ENCODE data around the gene BCL2L1.

BCL2L1 gene

DNA sequence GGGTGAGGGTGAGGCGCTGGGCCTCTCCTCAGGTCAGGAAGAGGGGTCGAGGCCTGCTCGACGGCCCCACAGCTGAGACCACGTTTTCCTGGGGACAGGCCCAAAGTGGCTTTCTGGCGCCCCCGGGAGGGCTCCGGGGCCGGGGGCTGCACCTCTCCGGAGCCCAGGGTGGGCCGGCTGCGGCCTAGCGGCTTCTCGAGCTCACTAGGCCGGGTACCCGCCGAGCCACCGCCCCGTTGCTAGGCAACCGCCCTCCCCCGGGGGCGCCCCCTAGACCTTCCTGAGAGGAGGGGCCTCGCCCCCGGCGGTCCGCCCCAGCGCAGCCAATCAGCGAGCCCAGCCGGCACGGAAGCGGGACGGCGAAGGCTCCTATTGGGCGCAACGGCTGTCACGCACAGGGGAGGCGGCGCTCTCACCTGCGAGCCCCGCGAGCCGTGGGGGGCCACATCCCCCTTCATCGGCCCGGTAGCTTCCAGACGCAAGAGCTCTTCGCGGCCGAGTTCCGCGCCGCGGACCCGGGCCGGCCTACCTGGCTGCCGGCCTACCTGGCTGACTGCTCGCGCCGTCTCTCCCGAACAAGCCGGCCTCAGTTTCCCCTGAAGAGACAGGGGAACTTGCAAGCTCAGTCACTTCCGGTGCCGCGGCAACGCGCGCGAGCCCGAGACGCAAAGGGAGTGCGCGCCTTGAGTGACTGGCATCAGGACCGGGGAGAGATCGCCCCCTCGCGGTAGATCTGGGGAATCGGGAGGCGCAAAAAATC is 831 bp upstream of the BCL2L1 start:
- DNase-seq = peak; percentile 98

DNA sequence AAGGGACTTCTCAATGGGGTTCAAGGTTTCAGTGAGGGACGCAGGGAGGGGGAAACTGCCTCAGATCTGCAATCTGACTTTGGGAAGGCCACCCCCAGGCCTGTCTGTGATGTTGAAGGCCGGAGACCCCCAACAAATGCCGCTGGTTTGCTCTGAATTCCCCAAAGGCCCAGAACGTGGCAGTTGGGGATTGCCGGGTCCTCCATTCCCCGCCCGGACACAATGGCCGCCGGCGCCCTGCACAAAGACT is 326 bp upstream of the BCL2L1 start:
- DNase-seq = no peak

DNA sequence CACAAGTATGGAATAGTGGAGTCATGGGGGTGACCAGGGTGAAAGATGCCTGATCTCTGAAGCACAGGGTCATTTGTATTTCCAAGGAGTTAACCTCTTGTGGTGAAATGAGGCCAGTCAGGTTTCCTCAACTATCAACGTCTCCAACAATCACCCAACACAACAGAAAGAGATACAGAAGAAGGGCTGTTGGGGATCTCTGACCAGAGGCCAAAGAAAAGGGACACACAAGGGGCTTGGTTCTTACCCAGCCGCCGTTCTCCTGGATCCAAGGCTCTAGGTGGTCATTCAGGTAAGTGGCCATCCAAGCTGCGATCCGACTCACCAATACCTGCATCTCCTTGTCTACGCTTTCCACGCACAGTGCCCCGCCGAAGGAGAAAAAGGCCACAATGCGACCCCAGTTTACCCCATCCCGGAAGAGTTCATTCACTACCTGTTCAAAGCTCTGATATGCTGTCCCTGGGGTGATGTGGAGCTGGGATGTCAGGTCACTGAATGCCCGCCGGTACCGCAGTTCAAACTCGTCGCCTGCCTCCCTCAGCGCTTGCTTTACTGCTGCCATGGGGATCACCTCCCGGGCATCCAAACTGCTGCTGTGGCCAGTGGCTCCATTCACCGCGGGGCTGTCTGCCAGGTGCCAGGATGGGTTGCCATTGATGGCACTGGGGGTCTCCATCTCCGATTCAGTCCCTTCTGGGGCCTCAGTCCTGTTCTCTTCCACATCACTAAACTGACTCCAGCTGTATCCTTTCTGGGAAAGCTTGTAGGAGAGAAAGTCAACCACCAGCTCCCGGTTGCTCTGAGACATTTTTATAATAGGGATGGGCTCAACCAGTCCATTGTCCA is 1.0 kb downstream of the BCL2L1 start:
- no peak for DNase-seq

DNA sequence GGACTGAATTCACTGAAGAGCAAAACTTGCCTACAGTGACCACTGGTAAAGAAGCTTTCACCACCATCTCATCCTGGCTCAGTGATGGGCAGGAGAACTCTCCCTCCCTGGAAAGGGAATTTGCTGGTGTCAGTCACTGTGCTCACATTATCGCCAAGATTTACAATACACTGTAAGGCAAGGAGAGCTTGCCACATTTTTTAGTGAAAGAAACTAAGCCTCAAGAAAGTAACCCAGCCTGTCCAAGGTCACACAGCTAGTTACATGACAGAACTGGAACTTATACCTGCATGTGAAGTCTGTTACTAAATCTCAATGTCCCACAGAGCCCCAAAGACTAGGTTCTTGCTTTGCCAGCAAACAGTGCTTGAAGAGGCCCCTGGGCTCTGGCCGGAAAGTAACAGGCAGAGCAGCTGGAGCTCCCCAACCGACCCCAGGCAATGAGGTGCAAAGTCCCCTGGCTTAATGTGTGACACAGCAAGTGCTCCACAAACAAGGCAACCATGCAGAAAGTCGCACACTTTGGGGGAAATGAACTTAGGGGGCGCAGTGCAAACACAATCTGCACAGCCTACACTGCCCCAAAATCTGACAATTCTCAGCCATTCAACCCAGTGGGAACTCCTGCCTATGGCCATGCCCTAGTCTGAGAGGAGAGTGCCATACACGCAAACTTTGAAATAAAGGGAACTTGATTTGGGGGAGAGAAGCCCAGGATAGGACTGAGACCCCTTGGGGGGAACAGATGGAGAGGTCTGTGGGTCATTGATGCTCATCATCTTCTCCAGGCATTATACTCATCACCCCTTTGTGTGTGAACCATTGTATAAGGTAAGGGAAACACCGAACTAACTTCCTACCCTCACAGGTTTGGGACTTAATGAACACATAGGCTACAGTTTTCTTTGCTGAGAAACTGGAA is 1.9 kb downstream of the BCL2L1 start:
- no peak for DNase-seq

DNA sequence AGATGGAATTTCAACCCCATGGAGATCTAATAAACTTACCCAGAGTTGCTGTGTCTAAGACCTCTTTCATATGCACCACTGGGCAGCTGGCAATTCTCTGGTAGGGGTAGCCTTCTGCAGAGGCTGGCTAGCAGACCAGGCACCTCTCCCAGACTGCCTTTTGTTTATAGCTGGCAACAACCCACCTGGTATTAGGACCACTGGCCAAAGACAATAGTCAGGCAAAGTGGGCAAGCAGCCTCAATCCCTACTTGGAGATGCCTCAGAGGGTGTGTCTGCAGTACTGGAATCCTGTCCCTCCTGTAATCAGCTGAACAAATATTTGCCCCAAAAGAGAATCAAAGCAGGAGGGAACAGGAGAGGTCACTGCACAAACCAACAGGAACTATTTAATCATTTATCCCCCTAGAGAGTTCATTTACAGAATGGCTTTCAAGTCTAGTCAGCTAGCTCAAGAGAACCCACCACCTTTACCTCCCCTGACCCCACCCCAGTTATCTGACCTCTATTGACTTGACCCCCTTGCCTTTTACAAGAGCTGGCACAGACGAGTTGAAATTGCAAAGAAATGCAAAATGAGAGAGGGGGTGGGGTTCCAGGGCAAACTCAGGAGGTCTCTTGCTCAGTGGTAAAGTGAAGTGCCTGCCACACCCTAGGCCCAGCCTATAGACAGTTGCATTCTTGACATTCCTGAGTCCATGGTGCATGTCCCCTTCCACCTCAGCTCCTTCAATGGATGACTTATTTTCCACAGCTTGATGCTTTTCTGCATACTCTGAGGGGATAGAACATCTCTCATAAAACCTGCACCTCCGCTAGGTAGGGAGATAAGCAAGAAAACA is 2.8 kb downstream of the BCL2L1 start:
- no peak for DNase-seq

DNA sequence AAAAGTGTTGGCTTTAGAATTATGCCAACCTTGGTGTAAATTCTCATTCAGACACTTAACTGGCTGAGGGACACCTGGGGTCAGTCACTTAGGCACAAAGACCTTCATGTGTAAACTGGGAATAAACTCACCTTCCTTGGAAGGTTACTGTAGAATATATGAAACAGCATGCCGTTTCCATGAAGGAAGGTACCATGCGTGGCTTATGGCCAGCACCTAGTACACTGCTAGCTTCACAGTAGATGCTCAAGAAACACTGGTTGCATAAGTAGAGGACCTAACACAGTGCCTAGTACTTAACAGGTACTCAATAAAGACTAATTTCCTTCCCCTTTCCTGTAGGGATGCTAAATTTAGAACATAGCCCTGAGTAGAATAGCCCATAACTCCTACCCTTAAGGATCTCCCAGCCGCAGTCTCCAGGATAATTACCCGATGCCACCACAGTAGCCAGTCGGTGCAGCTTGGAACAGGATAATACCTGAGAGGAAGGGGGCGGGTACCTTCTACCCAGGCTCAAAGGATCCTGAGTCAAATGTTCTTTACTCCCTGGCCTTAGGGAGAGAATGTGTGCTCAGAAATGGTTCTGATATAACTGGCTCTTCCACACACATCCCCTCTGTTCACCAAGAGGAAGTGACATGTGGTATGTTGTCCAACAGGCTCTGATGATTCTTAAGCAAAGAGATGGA is 3.6 kb downstream of the BCL2L1 start:
- DNase-seq = no peak

DNA sequence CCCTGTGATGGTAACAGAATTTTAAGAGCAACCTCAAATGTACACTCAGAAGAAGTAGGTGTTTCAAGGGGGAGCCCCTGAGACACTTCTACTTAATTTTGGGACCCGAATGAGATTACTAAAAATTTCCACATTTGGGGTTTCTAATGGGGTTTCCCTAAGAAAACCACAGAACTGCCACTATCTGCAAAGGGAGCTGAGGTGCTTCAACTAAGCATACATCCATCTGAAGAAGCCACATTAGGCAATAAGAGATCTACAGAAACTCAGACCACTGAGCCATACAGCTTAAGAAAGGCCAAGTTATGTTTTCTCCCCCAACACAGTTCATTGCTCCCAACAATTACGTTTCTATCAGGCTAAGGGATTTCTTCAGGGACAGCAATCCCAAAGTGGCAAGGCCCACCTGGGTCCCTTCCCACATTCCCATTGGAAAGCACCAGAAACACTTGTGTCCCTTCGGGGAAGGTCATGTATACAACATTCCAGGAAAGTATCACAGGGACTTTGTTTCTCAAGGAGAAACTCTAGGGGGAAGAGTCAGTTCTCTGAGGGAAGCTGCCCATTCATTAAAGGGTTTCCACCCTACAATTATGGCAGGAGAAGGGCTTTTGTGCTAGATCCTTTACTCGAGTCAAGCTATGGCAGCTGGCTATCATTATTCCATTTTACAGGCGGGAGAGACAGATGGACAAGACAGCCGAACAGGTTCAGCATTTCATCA is 5.0 kb downstream of the BCL2L1 start:
- no peak for DNase-seq

DNA sequence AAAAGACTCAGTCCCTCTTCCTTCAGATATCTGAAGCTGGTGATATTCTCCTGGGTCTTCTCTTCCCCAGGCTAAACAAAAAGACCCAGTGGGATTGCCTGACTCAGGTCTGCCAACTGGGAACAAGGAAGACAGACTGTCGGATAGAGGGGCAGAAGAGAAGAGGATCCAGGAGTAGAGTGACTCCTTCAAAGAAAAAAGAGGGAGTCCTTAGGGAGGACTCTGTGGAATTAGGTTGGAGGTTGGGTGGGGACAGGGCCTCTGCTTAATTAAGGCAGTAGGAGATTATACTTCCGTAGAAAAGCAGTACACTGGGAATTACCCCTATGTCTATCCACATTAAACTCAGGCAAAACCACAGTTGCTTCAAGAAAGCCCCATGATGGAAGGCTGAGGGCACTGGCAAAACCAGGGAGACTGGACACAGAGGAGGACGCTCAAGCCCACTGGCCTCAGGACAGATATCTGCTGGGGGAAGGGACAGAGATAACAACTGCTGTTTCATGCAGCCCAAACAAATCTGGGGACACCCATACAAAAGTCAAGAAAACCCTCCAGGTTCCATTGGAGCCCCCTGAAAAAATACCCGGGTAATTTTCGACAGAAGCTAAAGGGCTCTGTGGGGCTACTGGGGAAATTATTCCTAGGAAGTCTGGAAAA is 5.7 kb downstream of the BCL2L1 start:
- no peak for DNase-seq

DNA sequence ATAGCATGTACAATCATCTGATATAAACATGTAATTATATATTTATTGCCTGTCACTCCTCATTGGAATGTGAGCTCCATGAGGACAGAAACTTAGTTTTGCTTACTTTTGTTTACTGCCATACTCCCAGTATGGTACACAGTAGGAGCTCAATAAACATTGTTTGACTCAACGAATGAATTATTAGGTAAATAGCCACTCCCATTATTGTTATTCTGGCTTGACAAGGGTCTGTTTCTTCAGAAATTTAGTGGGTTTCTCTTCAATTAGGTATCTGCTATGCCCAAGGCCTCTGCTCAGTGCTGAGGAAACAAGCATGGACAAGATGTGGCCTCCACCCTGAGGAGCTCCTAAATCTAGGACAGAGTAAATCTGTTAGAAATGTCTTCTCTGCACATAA is 6.3 kb downstream of the BCL2L1 start:
- DNase-seq = no peak

DNA sequence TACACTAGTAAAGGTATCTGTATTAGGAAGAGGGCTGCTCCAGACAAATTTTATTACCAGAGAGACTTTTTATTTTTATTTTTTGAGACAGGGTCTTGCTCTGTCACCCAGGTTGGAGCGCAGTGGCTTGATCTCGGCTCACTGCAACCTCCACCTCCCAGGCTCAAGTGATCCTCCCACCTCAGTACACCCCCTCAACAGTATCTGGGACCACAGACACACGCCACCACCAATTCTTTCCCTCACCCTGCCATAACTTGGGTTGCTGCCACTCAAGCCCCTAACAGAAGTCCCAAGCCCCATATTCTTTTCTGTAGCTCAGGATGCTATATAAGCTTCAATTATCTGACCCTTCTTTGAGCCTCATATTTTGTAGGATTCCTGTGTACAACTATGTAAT is 6.9 kb downstream of the BCL2L1 start:
- no peak for DNase-seq

DNA sequence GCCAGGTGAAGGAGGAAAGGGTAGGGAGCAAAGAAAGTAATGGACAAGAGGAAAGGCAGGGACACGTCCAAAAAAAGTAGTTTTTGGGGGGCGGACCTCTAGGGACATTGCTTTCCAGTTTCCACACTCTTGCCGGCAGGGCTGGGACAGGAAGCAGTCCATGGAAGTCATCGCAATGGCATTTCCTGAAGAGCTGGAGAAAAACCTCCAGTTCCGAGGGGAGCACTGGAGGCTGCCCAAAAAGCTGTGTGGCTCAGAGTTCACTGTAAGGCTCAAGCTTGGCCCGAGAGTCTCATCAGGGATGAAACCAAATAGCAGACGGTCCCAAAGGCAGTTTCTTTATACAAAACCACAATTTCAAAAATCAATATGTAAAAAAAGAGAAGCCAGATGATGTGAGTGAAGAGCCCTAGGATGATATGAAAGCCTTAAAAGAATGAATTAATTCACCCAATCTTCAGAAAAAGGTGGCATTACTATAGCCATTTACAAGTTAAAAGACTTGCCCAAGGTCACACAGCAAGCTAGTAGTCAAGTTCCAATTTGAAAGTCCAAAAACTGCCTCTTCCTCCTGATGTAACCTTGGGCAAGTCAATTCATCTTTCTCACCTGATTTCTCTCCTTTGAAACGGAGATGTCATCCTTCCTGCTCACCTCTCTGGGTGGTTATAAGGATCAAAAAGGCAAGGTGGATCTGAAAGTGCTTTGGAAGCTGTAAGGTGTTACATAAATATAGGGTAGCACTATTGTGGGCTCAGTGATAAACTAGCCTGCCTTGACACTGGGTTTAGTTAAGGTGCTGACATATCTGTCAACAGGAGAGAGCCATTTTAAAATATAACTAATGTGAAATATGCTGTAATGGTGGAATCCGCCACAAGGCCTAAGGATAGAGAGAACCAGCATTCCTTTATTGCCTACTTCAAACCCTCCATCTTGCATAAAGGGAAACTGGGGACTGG is 9.1 kb downstream of the BCL2L1 start:
- DNase-seq = no peak

DNA sequence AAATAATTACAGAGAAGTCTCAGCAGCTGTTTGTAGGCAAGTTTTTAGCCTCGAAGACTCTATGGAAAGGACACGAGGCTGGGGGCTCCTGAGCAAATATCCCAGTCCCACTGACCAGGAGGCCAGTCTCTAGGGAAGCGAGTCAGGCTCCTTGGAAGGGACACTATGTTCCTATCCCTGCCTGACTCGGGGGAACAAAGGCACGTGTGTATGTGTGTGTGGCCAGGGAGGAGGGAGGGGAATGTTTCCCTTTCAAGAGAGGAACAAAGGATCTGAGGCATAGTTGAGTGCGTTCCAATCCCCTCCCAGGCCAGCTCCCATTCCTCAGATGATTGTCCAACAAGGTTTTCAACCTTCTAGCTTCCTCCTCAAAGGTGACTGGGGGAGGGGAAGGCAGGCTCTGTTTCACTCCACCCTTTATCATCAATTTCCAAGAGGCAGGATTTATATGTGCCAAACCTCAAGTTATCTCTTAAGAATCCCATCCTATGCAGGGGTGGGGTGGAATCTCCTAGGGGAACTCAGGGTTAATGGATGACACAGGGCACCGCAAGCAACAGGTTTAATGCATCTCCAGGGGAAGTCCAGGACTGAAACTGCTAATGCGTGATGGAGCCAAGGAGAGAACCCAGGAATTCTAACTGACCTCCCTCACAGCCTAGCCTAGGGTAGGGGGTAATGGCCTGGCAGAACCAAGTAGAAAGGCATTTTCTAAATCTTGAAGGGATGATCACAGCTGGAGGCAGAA is 9.9 kb downstream of the BCL2L1 start:
- DNase-seq = peak; percentile 59 to 62

DNA sequence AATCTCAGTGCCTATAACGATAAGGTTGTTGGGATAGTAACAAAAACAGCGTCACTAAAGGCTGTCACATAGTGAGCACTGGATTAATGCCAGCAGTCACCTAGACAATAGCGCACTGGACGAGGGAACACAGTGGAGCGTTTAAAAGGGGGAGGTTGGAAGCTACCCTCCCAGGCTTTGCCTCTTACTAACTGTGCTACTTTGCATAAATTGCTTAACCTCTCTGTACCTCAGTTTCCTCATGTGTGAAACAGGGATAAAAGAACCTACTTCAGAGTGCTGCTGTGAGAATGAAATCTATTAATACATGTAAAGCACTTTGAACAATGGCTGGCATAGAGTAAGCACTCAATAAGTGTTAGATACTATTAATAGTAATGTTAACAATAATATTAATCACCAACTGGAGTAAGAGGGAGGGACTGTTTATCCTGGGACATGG is 10.5 kb downstream of the BCL2L1 start:
- peak; percentile 81 to 92 for DNase-seq

DNA sequence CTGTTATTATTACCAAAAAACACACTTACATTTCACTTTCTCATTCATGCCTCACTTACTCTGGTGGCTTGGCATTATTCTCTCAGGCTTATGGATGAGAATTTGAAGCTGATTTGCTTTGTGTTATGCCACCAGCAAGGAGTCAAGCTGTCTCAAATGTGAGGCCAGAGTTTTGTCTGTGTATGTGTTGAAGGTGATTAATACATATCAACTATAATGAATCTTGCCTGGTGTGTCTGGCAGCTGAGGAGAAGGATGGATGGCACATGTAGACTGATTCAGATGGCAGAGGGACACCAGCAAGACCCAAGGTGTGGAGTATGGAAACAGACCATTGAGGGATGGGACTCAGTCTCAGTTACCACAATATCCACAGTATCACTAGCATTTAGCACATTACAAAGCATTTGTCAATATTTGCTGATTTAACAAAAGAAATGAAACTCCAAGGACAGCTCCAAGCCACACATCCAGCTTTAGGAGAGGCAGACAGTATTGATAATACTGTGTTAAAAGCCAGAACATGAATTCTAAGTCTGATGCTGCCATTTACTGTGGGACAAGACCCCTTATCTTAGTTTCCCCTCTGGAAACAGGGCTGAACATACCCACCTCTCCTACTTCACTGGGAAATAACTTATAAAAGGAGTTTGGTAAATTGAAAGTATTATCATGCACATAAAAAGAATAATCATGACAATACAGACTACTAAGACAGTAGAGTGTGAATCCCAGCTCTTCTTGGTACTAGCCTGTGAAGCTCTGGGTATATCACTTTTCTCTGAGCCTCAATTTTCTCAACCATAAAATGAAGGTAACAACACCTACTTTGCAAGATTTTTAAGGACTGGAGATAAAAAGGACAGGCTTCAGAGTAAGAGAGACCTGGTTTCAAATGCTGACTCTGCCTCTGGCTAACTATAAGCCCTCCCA is 11.2 kb downstream of the BCL2L1 start:
- DNase-seq = peak; percentile 33 to 63

DNA sequence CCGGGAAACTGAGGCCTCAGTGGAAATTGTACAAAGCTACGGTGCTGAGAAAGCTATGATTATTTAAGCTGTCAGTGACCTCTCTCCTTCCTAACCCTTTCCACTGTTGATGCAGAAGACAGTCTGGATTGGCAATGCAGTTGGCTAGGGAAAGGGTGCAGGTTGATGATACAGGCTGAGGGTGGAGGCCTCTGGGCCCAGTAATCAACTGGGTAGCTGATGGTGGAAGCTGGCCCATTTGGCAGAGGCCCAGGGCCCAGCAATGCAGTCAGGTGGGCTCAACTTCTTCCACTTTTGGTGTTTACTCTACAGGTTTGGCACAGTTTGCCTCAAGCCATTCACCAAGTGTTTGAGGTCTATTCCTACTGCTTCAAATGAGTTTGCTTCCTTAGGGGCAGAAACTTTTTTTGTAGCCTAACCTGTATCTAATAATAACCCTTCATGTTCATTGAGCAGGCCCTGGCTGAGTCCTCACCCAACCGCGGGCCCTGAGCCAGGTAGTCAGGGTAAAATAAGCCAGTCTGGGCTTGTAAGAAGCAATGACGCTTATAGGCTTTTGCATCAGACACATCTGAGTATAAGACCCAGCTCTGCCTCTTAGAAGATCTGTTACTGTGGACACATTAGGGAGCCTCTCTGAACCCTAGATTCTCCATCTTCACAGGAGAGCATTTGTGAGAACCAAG is 12.1 kb downstream of the BCL2L1 start:
- DNase-seq = peak; percentile 27 to 78

DNA sequence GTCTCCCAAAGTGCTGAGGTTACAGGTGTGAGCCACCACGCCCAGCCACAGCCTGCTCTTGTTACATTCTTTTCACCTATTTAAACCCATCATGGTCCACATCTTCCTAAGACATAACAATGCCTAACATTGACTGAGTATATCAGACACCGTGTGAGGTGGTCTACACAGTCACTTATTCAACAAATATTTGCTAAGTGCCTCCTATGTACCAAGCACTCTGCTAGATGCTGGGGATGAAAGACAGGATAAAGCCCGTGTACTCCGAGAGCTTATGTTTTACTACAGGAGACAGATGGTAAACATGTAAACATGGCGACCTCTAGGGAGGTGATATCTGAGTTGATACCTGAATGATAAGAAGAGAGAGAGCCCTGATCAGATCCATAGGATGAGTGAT is 12.7 kb downstream of the BCL2L1 start:
- no peak for DNase-seq

Data from NCI-H2081 (cell line).